ENCODE results near the gene RAPGEF2.

DNA sequence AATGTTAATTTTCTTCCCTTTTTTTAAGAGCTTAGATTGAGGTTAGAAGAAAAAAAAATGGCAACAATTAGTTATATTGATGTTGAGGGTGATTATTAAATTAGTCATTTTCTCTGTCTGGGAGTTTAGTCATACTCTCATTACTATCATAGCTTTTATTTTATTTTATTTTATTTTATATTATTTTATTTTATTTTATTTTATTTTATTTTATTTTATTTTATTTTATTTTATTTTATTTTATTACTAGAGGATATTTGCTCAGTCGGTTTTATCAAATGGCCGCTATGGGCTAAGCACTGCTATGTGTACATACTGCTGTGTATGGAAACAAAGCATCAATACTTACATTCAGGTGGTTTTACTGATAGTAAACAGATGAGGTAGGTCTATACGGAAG, 239.5 kb downstream of the RAPGEF2 start:
- TF ChIP-seq FOXK2 (IDR thresholded peaks at IDR 0.05) (no peak), ZNF384 (IDR thresholded peaks at IDR 0.05) (no peak), L3MBTL2 (conservative IDR thresholded peaks at IDR 0.05) (no peak), BHLHE40 (IDR thresholded peaks at IDR 0.05; ENCODE audit: borderline replicate concordance) (no peak), NFRKB (IDR thresholded peaks at IDR 0.05) (no peak), FOXM1 (IDR thresholded peaks at IDR 0.05; ENCODE audit: borderline replicate concordance) (no peak)
